HG03575 (cell line): Measurements from ENCODE around the gene USP32.

Source experiments
- ATAC-seq: cut with Tn5 transposase; IDR thresholded peaks from one replicate; pipeline ENCODE4 v1.9.1; 2021; ENCODE audit not compliant: unreplicated experiment, insufficient number of reproducible peaks, low FRiP score; ENCODE audit errors: extremely low read depth

Gene USP32

GRCh38 chr17:60134396-60135150, 257.4 kb downstream of the USP32 start:
- ATAC-seq = no peak

DNA sequence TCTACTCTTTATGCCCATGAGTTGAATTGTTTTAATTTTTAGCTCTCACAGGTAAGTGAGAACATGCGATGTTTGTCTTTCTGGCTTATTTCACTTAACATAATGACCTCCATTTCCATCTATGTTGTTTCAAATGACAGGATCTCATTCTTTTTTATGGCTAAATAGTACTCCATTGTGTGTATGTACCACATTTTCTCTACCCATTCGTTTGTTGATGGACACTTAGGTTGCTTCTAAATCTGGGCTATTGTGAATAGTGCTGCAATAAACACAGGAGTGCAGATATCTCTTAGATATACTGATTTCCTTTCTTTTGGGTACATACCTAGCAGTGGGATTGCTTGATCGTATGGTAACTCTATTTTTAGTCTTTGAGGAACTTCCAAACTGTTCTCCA, 261.5 kb downstream of the USP32 start:
- ATAC-seq = no peak

DNA sequence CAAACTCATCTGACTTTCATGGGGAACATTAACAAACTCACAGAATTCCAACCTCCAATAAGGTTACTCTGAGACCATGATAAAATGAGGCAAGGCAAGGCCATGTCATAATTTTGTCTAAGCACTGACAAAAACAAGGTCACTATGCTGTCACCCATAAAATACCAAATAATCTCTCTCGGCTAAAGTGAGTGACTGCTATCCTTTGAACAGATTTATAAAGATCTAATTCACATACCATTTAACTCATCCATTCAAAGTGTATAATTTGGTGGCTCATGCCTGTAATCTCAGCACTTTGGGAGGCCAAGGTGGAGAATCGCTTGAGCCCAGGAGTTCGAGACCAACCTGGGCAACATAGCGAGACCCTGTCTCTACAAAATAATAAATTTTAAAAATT, 262.8 kb downstream of the USP32 start:
- no peak for ATAC-seq
